HEK293 (cell line): ENCODE results near the gene SEC14L6.

Experiments
- CTCF ChIA-PET: fragments of 350-600 bp; formaldehyde crosslinking; extraction: SDS; loops from one replicate; lab custom pipeline; 2021; ENCODE audit warnings: antibody characterized with exemption; lab: Yijun Ruan, JAX
- POLR2A ChIA-PET: fragments of 300-600 bp; formaldehyde crosslinking; extraction: SDS; loops from one replicate; lab custom pipeline; 2020; ENCODE audit warnings: antibody characterized with exemption, inconsistent platforms; lab: Yijun Ruan, JAX
- H3K27ac ChIP-seq: fragments of 200-500 bp; sonication (Bioruptor generic); 2 replicates; pipeline ENCODE4 v1.5.1; 2014; ENCODE audit warnings: low read depth, low read length, control low read depth, inconsistent platforms; ENCODE audit errors: extremely low read depth
- H3K36me3 ChIP-seq, 2 experiments: fragments of 200-500 bp in 1 of 2; sonication (Bioruptor generic) in 1 of 2; 1 replicate in 1 of 2; 2 replicates in 1 of 2; pipeline ENCODE4 v1.5.1; 2014 to 2017; ENCODE audit warnings: inconsistent platforms in 2 of 2, low read length in 2 of 2; ENCODE audit not compliant: control insufficient read depth in 2 of 2, insufficient read depth in 1 of 2
- H3K4me1 ChIP-seq: fragments of 200-500 bp; sonication (Bioruptor generic); 2 replicates; pipeline ENCODE4 v1.5.1; 2014; ENCODE audit warnings: mild to moderate bottlenecking, low read length, inconsistent platforms; ENCODE audit not compliant: control insufficient read depth, insufficient read depth
- H3K4me3 ChIP-seq: 2 replicates; pipeline ENCODE4 v1.5.1; 2011; ENCODE audit warnings: low read depth, mild to moderate bottlenecking, control low read depth, low read length, moderate library complexity
- H3K9me3 ChIP-seq: fragments of 200-500 bp; sonication (Bioruptor generic); 2 replicates; pipeline ENCODE4 v1.5.1; 2014; ENCODE audit warnings: low read depth, low read length, inconsistent platforms; ENCODE audit not compliant: control insufficient read depth, insufficient read depth
- GLI4 ChIP-seq: fragments of 450-650 bp; formaldehyde crosslinking; IDR thresholded peaks from 2 replicates; pipeline ENCODE4 v1.5.1; 2016; ENCODE audit warnings: missing biosample characterization, missing genetic modification characterization
- HIC1 ChIP-seq: fragments of 450-650 bp; formaldehyde crosslinking; IDR thresholded peaks from 2 replicates; pipeline ENCODE4 v1.5.1; 2016; ENCODE audit warnings: missing biosample characterization, missing genetic modification characterization
- PRDM1 ChIP-seq: fragments of 450-650 bp; formaldehyde crosslinking; IDR thresholded peaks from 2 replicates; pipeline ENCODE4; 2016; ENCODE audit warnings: missing biosample characterization, missing genetic modification characterization
- SALL2 ChIP-seq: fragments of 450-650 bp; formaldehyde crosslinking; IDR thresholded peaks from 2 replicates; pipeline ENCODE4 v1.5.0; 2017; ENCODE audit warnings: missing biosample characterization, mild to moderate bottlenecking, missing genetic modification characterization, borderline replicate concordance
- WT1 ChIP-seq: fragments of 450-650 bp; formaldehyde crosslinking; IDR thresholded peaks from 2 replicates; pipeline ENCODE4 v1.5.1; 2016; ENCODE audit warnings: missing biosample characterization, missing genetic modification characterization
- ZBTB7A ChIP-seq: fragments of 450-650 bp; formaldehyde crosslinking; IDR thresholded peaks from 2 replicates; pipeline ENCODE4 v1.5.1; 2016; ENCODE audit warnings: low read depth, missing biosample characterization, missing genetic modification characterization
- ZFHX2 ChIP-seq: fragments of 450-650 bp; formaldehyde crosslinking; conservative IDR thresholded peaks from 2 replicates; pipeline ENCODE4 v1.5.1; 2016; ENCODE audit warnings: missing biosample characterization, missing genetic modification characterization
- ZNF174 ChIP-seq: fragments of 450-650 bp; formaldehyde crosslinking; IDR thresholded peaks from 2 replicates; pipeline ENCODE4 v1.5.0; 2017; ENCODE audit warnings: missing biosample characterization, mild to moderate bottlenecking, missing genetic modification characterization
- ZNF175 ChIP-seq: fragments of 450-650 bp; formaldehyde crosslinking; IDR thresholded peaks from 2 replicates; pipeline ENCODE4 v1.5.1; 2016; ENCODE audit warnings: missing biosample characterization, missing genetic modification characterization
- ZNF18 ChIP-seq: fragments of 450-650 bp; formaldehyde crosslinking; IDR thresholded peaks from 2 replicates; pipeline ENCODE4 v1.5.1; 2016; ENCODE audit warnings: missing biosample characterization, missing genetic modification characterization
- ZNF26 ChIP-seq: fragments of 450-650 bp; formaldehyde crosslinking; IDR thresholded peaks from 2 replicates; pipeline ENCODE4 v1.5.1; 2016; ENCODE audit warnings: missing biosample characterization, missing genetic modification characterization
- ZNF266 ChIP-seq: fragments of 450-650 bp; formaldehyde crosslinking; IDR thresholded peaks from 2 replicates; pipeline ENCODE4 v1.5.1; 2016; ENCODE audit warnings: missing biosample characterization, missing genetic modification characterization, low read depth
- ZNF311 ChIP-seq: fragments of 450-650 bp; formaldehyde crosslinking; IDR thresholded peaks from 2 replicates; pipeline ENCODE4 v1.5.1; 2017; ENCODE audit warnings: missing biosample characterization, missing genetic modification characterization, borderline replicate concordance
- ZNF501 ChIP-seq: fragments of 450-650 bp; formaldehyde crosslinking; IDR thresholded peaks from 2 replicates; pipeline ENCODE4 v1.5.1; 2016; ENCODE audit warnings: missing biosample characterization, missing genetic modification characterization
- ZNF585B ChIP-seq: fragments of 450-650 bp; formaldehyde crosslinking; IDR thresholded peaks from 2 replicates; pipeline ENCODE4 v1.5.1; 2016; ENCODE audit warnings: missing biosample characterization, missing genetic modification characterization
- ZNF660 ChIP-seq: fragments of 450-650 bp; IDR thresholded peaks from 2 replicates; pipeline ENCODE4 v1.5.1; 2018; ENCODE audit warnings: missing biosample characterization, mild to moderate bottlenecking, missing genetic modification characterization
- ZNF664 ChIP-seq: fragments of 450-650 bp; formaldehyde crosslinking; IDR thresholded peaks from 2 replicates; pipeline ENCODE4 v1.5.1; 2016; ENCODE audit warnings: missing biosample characterization, missing genetic modification characterization
- ZNF707 ChIP-seq: fragments of 450-650 bp; formaldehyde crosslinking; IDR thresholded peaks from 2 replicates; pipeline ENCODE4 v1.5.1; 2016; ENCODE audit warnings: missing biosample characterization, missing genetic modification characterization
- TF ChIP-seq, protein P1 (sequence below): fragments of 450-650 bp; formaldehyde crosslinking; IDR thresholded peaks from 2 replicates; pipeline ENCODE4 v1.5.1; 2016; ENCODE audit warnings: missing biosample characterization, missing genetic modification characterization
- TF ChIP-seq, protein P2 (sequence below): fragments of 450-650 bp; formaldehyde crosslinking; IDR thresholded peaks from 2 replicates; pipeline ENCODE4 v1.5.0; 2017; ENCODE audit warnings: missing biosample characterization, missing genetic modification characterization, borderline replicate concordance

Gene SEC14L6

GRCh38 chr22:30582051-30582450 lies 35.5 kb upstream of the SEC14L6 start:
- Histone ChIP-seq H3K4me3 (no peak overlapping the region), H3K36me3 (peaks cover 22 to 99% of the 10 kb centered on the region in 2 experiments), H3K27ac (no peak overlapping the region), H3K4me1 (no peaks in the 10 kb centered on the region), H3K9me3 (no peaks in the 10 kb centered on the region)
- CTCF ChIA-PET: interaction anchor here (1.1 kb wide), 1 partner anchor 973 kb away, joined by 3 read pairs; no protein-coding TSS in a partner anchor
- TF ChIP-seq ZNF660 (tag by site-specific recombination) (no peak), ZFHX2 (no peak), HIC1 (tag by site-specific recombination) (no peak), GLI4 (tag by site-specific recombination) (no peak), PRDM1 (no peak), ZNF585B (tag by site-specific recombination) (no peak), ZBTB7A (no peak), ZNF18 (tag by site-specific recombination) (no peak), ZNF664 (tag by site-specific recombination) (no peak), SALL2 (no peak), WT1 (tag by site-specific recombination) (no peak), ZNF175 (tag by site-specific recombination) (no peak), ZNF174 (tag by site-specific recombination) (no peak), ZNF266 (no peak), ZNF26 (tag by site-specific recombination) (no peak), ZNF501 (tag by site-specific recombination) (no peak), ZNF311 (no peak), ZNF707 (tag by site-specific recombination) (no peak)
- TF ChIP-seq, protein P1, sequence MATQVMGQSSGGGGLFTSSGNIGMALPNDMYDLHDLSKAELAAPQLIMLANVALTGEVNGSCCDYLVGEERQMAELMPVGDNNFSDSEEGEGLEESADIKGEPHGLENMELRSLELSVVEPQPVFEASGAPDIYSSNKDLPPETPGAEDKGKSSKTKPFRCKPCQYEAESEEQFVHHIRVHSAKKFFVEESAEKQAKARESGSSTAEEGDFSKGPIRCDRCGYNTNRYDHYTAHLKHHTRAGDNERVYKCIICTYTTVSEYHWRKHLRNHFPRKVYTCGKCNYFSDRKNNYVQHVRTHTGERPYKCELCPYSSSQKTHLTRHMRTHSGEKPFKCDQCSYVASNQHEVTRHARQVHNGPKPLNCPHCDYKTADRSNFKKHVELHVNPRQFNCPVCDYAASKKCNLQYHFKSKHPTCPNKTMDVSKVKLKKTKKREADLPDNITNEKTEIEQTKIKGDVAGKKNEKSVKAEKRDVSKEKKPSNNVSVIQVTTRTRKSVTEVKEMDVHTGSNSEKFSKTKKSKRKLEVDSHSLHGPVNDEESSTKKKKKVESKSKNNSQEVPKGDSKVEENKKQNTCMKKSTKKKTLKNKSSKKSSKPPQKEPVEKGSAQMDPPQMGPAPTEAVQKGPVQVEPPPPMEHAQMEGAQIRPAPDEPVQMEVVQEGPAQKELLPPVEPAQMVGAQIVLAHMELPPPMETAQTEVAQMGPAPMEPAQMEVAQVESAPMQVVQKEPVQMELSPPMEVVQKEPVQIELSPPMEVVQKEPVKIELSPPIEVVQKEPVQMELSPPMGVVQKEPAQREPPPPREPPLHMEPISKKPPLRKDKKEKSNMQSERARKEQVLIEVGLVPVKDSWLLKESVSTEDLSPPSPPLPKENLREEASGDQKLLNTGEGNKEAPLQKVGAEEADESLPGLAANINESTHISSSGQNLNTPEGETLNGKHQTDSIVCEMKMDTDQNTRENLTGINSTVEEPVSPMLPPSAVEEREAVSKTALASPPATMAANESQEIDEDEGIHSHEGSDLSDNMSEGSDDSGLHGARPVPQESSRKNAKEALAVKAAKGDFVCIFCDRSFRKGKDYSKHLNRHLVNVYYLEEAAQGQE: no peak
- TF ChIP-seq, protein P2, sequence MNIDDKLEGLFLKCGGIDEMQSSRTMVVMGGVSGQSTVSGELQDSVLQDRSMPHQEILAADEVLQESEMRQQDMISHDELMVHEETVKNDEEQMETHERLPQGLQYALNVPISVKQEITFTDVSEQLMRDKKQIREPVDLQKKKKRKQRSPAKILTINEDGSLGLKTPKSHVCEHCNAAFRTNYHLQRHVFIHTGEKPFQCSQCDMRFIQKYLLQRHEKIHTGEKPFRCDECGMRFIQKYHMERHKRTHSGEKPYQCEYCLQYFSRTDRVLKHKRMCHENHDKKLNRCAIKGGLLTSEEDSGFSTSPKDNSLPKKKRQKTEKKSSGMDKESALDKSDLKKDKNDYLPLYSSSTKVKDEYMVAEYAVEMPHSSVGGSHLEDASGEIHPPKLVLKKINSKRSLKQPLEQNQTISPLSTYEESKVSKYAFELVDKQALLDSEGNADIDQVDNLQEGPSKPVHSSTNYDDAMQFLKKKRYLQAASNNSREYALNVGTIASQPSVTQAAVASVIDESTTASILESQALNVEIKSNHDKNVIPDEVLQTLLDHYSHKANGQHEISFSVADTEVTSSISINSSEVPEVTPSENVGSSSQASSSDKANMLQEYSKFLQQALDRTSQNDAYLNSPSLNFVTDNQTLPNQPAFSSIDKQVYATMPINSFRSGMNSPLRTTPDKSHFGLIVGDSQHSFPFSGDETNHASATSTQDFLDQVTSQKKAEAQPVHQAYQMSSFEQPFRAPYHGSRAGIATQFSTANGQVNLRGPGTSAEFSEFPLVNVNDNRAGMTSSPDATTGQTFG (tag by site-specific recombination): no peak
- POLR2A ChIA-PET: no interaction called here
